A673 (cell line): ENCODE measurements around the gene KRTAP3-2. TPM values are rescaled to one million over a fixed set of nuclear protein-coding genes. Genes with fewer than 3 reads are reported as not detected.

ENCODE experiments used
- BruUV-seq: library from RNA; stranded (reverse); fragments of 400-500 nt; replicated peaks from 2 replicates; lab custom pipeline; 2021; lab: Mats Ljungman, UMichigan
- CTCF ChIA-PET: fragments of 300-600 bp; sonication (Branson Sonifier 250); formaldehyde crosslinking; loops from one replicate; lab custom pipeline; 2022; ENCODE audit warnings: antibody characterized with exemption; lab: Charles Lee
- POLR2A ChIA-PET: fragments of 300-600 bp; sonication (Branson Sonifier 250); formaldehyde crosslinking; loops from one replicate; lab custom pipeline; 2022; ENCODE audit warnings: antibody characterized with exemption; ENCODE audit not compliant: low non-redundant PET; lab: Charles Lee
- DNase-seq: peaks from one replicate; pipeline ENCODE4 v3.0.0-alpha.2; 2015; ENCODE audit warnings: low spot score
- H3K27ac ChIP-seq: fragments of 200-600 bp; sonication (generic); 2 replicates; pipeline ENCODE4 v1.5.1; 2016; ENCODE audit warnings: mixed run types, low read depth, mild to moderate bottlenecking, mixed read lengths, antibody characterized with exemption, low read length; ENCODE audit not compliant: poor library complexity, severe bottlenecking
- H3K27me3 ChIP-seq: fragments of 200-600 bp; sonication (generic); replicated peaks from 2 replicates; pipeline ENCODE4 v1.6.1; 2017; ENCODE audit warnings: mixed run types, low read depth, mild to moderate bottlenecking, mixed read lengths, antibody characterized with exemption, low read length; ENCODE audit not compliant: insufficient read depth, poor library complexity
- H3K36me3 ChIP-seq: fragments of 200-600 bp; sonication (generic); 2 replicates; pipeline ENCODE4 v1.6.1; 2016; ENCODE audit warnings: mixed run types, mild to moderate bottlenecking, mixed read lengths, antibody characterized with exemption, low read length; ENCODE audit not compliant: insufficient read depth, poor library complexity, severe bottlenecking
- H3K4me1 ChIP-seq: fragments of 200-600 bp; sonication (generic); 2 replicates; pipeline ENCODE4 v1.6.1; 2017; ENCODE audit warnings: mixed run types, mild to moderate bottlenecking, mixed read lengths, antibody characterized with exemption, low read length; ENCODE audit not compliant: insufficient read depth, poor library complexity, severe bottlenecking
- H3K4me3 ChIP-seq: fragments of 200-600 bp; sonication (generic); 2 replicates; pipeline ENCODE4 v1.5.1; 2016; ENCODE audit warnings: low read depth, mixed run types, mild to moderate bottlenecking, mixed read lengths, low read length; ENCODE audit not compliant: poor library complexity, severe bottlenecking
- H3K9me3 ChIP-seq: fragments of 200-600 bp; sonication (generic); 2 replicates; pipeline ENCODE4 v1.6.1; 2016; ENCODE audit warnings: mixed run types, low read depth, mild to moderate bottlenecking, mixed read lengths, antibody characterized with exemption, low read length; ENCODE audit not compliant: poor library complexity, severe bottlenecking
- CTCF ChIP-seq: fragments of 300-800, 200-600 bp; sonication (generic); conservative IDR thresholded peaks from 2 replicates; pipeline ENCODE4 v1.5.1; 2017; ENCODE audit warnings: low read depth, mild to moderate bottlenecking, antibody characterized with exemption, low read length, moderate library complexity, mixed read lengths
- EZH2 ChIP-seq: fragments of 200-600 bp; sonication (generic); IDR thresholded peaks from 2 replicates; pipeline ENCODE4 v1.6.1; 2017; ENCODE audit warnings: borderline replicate concordance, low read depth, mild to moderate bottlenecking, mixed read lengths, antibody characterized with exemption, low read length; ENCODE audit not compliant: poor library complexity, severe bottlenecking
- intact Hi-C: fragments of 100-400 bp; cut with micrococcal nuclease; formaldehyde crosslinking; loops from one replicate; pipeline ENCODE4 v1.10.0; 2022; ENCODE audit not compliant: unreplicated experiment
- total RNA-seq: library from RNA; stranded (reverse); gene quantifications from 2 replicates; pipeline ENCODE4 v1.2.3, GENCODE V29; 2021

KRTAP3-2 gene
- total RNA-seq, 1 experiment from 2014 or later: not detected

- no peak overlapping the region for H3K27ac ChIP-seq
- H3K9me3 ChIP-seq: no peaks in the 10 kb centered on the region
- no peak for DNase-seq
- CTCF ChIA-PET: no interaction called here
- H3K4me3 ChIP-seq: no peak overlapping the region
- POLR2A ChIA-PET: no interaction called here
- intact Hi-C loops: no loop called here
- no TSS peak for BruUV-seq
- H3K27me3 ChIP-seq: no peaks in the 10 kb centered on the region
- no peaks in the 10 kb centered on the region for H3K4me1 ChIP-seq
- TF ChIP-seq EZH2 (no peak), CTCF (no peak)
- H3K36me3 ChIP-seq: no peaks in the 10 kb centered on the region
Observed at GRCh38 chr17:41009936-41010335, 10.2 kb upstream of the KRTAP3-2 start.

- no peak for DNase-seq
- H3K4me3 ChIP-seq: no peak overlapping the region
- H3K9me3 ChIP-seq: no peaks in the 10 kb centered on the region
- CTCF ChIA-PET: no interaction called here
- intact Hi-C loops: no loop called here
- POLR2A ChIA-PET: no interaction called here
- H3K27ac ChIP-seq: no peak overlapping the region
- TF ChIP-seq EZH2 (no peak), CTCF (no peak)
- BruUV-seq: no TSS peak
- H3K4me1 ChIP-seq: no peaks in the 10 kb centered on the region
- no peaks in the 10 kb centered on the region for H3K27me3 ChIP-seq
- no peaks in the 10 kb centered on the region for H3K36me3 ChIP-seq
Observed at GRCh38 chr17:41009301-41009760, 9.6 kb upstream of the KRTAP3-2 start.

- H3K4me3 ChIP-seq: no peak within 1 kb of the TSS
- ChIA-PET POLR2A (no interaction called here), CTCF (no interaction called here)
- H3K27ac ChIP-seq: no peak within 1 kb of the TSS
- BruUV-seq: no TSS peak
- no peaks in the 10 kb centered on the region for H3K9me3 ChIP-seq
- intact Hi-C loops: no loop called here
- DNase-seq: no peak
- no peaks in the 10 kb centered on the region for H3K36me3 ChIP-seq
- TF ChIP-seq EZH2 (no peak), CTCF (no peak)
- no peaks in the 10 kb centered on the region for H3K27me3 ChIP-seq
- no peaks in the 10 kb centered on the region for H3K4me1 ChIP-seq
Observed at GRCh38 chr17:41008811-41009210, 9.1 kb upstream of the KRTAP3-2 start, which contains the start of gene KRTAP3-1. TSS of gene KRTAP3-1 (minus strand) at chr17:41009128. CDS start at chr17:41009074, 54 bp downstream.
